GM12872 (cell line): ENCODE measurements around the gene BANF2.

Source experiments
- TF ChIP-seq, protein P1 (sequence below): IDR thresholded peaks from 3 replicates; pipeline ENCODE4 v1.5.1; 2011; ENCODE audit warnings: low read depth, mild to moderate bottlenecking, low read length, moderate library complexity; ENCODE audit not compliant: insufficient read depth

Gene BANF2

DNA sequence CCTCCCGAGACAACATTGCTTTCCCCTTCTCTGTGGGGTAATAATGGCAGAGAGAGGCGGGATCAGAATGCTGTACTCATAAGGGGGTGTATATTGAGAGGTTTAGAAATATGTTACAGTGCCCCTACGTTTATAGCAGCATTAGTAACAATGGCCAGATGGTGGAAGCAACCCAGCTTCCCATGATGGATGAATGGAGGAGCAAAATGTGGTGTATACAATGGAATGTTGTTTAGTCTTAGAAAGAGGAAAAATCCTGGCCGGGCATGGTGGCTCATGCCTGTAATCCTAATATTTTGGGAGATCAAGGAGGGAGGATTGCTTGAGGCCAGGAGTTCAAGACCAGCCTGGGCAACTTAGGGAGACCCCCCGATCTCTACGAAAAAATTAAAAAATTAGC lies 12.9 kb downstream of the BANF2 start:
- TF ChIP-seq, protein P1, sequence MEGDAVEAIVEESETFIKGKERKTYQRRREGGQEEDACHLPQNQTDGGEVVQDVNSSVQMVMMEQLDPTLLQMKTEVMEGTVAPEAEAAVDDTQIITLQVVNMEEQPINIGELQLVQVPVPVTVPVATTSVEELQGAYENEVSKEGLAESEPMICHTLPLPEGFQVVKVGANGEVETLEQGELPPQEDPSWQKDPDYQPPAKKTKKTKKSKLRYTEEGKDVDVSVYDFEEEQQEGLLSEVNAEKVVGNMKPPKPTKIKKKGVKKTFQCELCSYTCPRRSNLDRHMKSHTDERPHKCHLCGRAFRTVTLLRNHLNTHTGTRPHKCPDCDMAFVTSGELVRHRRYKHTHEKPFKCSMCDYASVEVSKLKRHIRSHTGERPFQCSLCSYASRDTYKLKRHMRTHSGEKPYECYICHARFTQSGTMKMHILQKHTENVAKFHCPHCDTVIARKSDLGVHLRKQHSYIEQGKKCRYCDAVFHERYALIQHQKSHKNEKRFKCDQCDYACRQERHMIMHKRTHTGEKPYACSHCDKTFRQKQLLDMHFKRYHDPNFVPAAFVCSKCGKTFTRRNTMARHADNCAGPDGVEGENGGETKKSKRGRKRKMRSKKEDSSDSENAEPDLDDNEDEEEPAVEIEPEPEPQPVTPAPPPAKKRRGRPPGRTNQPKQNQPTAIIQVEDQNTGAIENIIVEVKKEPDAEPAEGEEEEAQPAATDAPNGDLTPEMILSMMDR, result no peak

DNA sequence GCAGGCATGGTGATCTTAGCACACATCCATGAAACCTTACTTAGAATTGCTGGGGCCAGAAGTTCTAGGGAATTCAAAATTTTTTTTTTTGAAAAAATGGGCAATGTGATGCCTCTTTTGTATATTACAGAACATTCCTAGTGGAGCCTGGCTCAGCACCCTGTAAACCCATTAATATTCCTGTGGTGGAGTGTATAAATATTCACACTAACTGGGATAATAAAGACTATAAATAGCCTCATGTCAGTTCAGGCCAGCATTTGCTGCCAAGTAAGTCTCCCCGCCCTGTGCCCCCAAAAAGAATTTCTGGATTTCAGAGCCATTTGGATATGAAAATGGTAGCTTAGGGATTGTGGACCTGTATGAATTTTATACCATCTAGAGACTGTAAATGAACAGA lies 14.8 kb downstream of the BANF2 start:
- TF ChIP-seq, protein P1, result no peak

DNA sequence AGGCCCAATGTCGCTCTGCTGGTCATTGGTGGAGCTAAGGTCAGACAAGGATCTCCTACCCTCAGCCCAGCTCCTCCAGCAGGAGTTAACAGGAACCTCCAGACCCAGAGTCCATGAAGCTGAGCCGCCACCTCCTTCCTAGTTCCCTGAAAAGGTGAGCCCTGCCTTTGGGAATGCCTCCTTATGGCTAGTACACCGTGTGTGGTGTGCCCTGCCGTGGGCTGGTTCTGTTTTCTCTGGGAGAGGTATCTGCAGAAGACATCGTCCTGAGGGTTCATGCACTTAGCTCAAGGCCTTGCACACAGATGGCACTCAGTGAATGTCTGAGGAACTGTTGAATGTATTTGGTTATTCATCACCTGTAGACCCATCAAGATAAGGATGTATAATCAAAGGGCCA lies 15.3 kb downstream of the BANF2 start:
- TF ChIP-seq, protein P1, result no peak

DNA sequence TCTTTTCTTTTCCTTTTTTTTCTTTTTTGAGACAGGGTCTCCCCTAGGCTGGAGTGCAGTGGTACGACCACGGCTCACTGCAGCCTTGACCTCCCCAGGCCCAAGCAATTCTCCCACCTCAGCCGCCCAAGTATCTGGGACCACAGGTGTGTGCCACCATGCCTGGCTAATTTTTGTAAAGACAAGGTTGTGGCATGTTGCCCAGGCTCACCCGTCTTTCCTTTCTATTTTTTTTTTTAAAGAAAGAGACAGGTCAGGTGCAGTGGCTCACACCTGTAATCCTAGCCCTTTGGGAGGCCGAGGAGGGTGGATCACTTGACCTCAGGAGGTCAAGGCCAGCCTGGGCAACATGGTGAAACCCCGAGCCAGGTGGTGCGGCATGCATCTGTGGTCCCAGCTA lies 16.6 kb downstream of the BANF2 start:
- TF ChIP-seq, protein P1, result no peak

DNA sequence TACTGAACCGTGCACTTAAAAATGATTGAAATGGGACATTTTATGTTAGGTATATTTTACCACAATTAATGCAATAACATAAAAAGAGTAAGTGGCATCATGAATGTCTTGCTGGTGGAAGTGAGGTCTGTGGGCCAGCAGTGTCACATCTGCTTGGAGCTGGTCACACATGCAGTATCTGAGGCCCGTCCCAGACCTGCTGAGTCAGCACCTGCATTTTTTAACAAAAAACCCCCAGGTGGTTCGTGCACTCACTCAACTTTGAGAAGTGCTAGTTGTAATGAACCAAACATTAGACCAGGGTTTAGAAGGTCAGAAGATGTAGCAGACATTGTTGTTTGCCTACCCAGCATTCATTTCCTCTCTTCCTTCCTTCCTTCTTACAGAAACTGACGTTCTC lies 21.0 kb downstream of the BANF2 start:
- TF ChIP-seq, protein P1, result no peak

DNA sequence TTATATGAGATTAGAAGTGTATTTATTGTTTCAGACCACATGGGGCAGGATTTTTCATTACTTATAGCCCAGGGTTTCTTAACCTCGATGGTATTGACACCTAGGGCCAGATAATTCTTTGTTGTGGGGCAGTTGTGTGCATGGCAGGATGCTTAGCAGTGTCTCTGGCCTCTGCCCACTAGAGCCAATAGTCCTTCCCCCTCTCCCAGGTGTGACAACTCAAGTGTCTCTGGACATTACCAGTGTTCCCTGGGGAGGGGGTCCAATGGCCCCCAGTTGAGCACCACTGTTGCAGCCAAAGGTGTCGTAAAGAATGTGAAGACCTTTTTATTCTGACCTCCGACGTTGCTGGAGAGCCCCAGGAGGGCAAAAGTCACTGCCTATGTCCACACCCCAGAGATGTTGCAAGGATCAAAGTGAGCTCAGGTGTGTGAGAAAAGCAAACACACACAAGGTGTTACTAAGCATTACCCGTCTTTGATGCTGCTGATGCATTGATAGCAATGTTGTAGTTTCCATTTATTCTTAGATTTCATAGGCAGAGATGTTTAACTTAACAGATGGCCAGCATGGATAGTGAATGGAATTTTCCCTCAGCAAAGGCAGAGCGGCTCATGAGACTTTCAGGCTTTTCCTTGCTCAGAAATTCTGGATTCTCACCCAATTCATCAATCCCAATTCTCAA lies 22.2 kb downstream of the BANF2 start:
- TF ChIP-seq, protein P1, result no peak; the same call in 2 of the 3 replicates

DNA sequence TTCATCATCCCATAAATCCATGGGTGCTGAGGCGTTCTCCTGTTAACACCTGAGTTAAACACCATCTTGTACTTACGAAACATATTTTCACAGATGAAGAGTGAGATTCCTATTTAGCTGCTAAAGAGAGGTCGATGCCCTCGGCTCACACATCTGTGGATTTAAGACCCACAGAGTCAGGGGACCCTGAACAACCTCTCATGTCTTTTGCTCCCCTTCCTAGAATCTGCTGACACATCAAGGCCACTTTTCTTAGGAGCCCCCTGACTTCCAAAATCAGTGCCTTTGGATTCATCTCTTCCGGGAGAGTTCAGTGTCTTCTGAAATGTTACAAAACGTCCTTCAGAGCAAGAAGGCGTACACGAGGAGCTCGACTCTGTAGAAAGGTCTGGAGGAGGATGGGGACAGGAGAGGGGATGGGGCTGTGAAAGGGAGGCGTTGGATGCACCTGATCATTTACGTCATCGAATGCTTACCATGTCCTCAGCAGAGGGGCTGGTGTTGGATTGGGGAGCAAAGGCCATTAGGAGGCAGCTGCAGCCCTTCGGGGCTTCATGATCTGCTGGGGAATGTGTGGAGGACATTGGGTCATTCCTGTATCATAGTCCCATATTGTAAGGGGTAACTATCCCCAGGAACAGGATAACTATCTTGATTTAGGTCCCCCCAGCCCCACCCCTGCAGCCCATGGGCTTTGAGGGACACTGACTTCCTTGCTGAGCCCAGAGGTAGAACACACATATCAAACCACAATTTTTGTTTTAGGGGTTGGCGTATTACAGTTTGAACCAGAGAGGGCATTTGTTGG lies 22.9 kb downstream of the BANF2 start:
- TF ChIP-seq, protein P1, result no peak
